ENCODE data around the gene COL15A1.

COL15A1 gene

DNA sequence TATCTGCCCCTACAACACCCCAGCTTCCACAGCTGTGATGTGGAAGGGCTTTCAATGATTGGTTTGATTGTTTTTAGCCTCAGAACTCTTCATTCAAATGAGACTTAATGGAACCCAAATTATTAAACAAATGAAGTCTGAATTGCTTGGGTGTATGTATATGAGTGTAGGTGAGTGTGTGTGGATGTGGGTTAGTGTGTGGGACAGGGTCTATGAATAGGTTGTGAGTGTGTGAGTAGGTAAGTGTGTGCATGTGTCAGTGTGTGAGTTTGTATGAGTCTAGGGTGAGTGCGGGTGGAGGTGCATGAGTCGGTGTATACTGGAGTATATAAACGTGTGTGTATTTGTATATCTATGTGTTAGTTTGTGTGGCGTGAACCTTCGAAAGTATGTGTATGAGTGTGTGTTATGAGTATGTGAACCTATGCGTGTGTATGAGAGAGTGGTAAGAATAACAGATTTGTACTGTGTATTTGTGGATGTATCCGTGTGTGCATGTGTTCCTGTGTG, 26.9 kb downstream of the COL15A1 start:
- ATAC-seq = no peak
- no peak for DNase-seq (ENCODE audit: low spot score in 2 of 2)
- H3K9me3 Mint-ChIP-seq = no peaks in the 10 kb centered on the region
- H3K4me3 Mint-ChIP-seq = no peak overlapping the region
- no peaks in the 10 kb centered on the region for H3K36me3 Mint-ChIP-seq
- no peak overlapping the region for H3K27ac Mint-ChIP-seq
- H3K4me1 Mint-ChIP-seq = peaks cover 6% of the 10 kb centered on the region

DNA sequence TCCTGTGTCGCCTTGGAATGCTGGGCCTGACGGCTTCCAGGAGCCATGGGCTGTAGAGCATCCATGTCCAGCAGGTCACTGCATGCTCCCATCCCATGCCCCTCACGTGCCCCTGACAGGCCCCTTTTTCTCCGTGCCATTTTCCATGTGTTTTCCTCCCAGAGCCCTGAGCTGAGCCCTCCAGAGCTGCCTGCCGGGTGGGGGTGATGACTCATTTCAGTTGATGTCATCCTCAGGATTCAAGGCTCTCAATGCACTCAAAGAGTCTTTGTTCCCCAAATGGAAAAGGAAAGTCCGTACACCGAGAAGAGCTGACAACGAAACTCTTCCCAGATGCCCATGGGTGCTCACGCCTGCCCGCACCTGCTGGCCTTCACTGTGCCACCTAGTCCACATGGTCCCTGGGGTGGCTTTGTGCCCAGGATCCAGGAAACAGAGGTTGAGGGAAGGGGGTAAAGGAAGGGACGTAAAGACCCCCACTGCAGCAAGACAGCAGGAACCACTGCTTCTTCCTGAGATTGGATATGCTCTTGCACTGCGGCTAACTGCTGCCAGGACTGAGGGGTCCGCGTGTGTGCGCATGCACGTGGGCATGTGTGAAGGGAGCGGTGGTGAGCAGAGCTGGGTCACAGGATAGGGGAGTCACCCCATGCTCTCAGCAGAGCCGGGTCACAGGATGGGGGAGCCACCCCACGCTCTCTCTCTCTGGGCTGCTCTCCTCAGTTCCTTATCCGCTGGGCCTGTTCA, 27.6 kb downstream of the COL15A1 start:
- H3K4me1 Mint-ChIP-seq = peaks cover 6% of the 10 kb centered on the region
- no peaks in the 10 kb centered on the region for H3K36me3 Mint-ChIP-seq
- H3K27ac Mint-ChIP-seq = no peak overlapping the region
- no peak overlapping the region for H3K4me3 Mint-ChIP-seq
- no peak for DNase-seq (ENCODE audit: low spot score in 2 of 2)
- H3K9me3 Mint-ChIP-seq = no peaks in the 10 kb centered on the region
- ATAC-seq = no peak

DNA sequence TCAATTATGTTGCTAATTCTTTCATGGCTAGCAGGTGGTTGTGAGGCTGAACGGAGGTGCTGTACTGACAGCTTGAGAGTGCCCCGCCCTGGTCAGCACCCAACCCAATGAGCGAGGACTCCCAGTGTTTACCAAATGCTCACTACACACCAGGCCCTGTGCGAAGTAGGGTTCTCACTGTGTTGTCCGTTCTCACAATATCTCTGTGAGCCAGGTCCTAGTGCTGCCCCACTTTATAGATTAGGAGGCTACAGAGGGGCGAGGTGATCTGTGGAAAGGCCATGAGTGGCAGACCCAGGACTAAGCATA, 28.2 kb downstream of the COL15A1 start:
- DNase-seq (ENCODE audit: low spot score in 2 of 2) (no peak), ATAC-seq (no peak)
- no peak overlapping the region for H3K27ac Mint-ChIP-seq
- no peaks in the 10 kb centered on the region for H3K36me3 Mint-ChIP-seq
- H3K4me3 Mint-ChIP-seq = no peak overlapping the region
- no peaks in the 10 kb centered on the region for H3K9me3 Mint-ChIP-seq
- H3K4me1 Mint-ChIP-seq = peaks cover 6% of the 10 kb centered on the region

DNA sequence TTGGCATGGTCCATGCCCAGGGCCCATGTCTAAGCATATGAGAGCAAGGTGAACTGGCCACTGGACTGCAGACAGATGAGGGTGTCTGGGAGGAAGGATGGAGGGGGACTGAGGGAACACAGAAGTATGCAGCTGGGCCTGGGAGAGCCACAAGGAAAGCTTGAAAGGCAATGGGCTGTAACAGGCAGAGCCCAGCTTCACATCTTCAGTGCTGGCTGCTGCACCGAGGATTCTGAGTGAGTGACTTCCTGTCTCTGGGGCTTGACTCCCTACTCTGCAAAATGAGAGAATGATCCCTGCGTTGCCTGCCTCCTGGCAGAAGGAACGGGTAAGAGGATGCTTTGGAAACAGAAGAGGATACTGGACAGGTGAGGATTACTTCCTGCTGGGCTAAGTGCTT, 29.0 kb downstream of the COL15A1 start:
- no peaks in the 10 kb centered on the region for H3K36me3 Mint-ChIP-seq

DNA sequence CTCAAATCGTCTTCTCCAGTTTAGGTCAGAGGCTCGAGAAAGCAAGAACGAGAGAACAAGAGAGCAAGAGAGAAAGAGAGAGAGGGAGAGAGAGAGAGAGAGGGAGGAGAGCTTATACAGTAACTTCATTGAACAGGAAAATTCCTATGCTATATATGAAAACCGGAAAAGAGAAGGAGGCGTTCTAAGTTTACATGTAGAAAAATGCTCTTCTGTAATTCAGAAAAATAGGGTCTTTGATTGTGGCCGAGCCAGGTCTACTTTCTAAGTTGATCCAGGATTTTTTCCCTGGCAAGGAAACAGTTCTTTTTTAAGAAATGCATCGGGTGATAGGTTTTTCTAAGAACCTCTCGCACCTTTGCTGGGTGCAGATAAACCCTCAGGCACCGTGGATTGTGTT, 29.5 kb downstream of the COL15A1 start:
- Mint-ChIP-seq H3K4me3 (no peak overlapping the region), H3K9me3 (no peaks in the 10 kb centered on the region), H3K36me3 (no peaks in the 10 kb centered on the region), H3K4me1 (peaks cover 6% of the 10 kb centered on the region), H3K27ac (no peak overlapping the region)
- DNase-seq (ENCODE audit: low spot score in 2 of 2) (no peak), ATAC-seq (no peak)

More for the DNA sequence above, 29.0 kb downstream of the COL15A1 start:
- H3K27ac Mint-ChIP-seq = no peak overlapping the region
- peaks cover 6% of the 10 kb centered on the region for H3K4me1 Mint-ChIP-seq
- H3K4me3 Mint-ChIP-seq = no peak overlapping the region
- H3K9me3 Mint-ChIP-seq = no peaks in the 10 kb centered on the region
- ATAC-seq = no peak
- no peak for DNase-seq (ENCODE audit: low spot score in 2 of 2)

DNA sequence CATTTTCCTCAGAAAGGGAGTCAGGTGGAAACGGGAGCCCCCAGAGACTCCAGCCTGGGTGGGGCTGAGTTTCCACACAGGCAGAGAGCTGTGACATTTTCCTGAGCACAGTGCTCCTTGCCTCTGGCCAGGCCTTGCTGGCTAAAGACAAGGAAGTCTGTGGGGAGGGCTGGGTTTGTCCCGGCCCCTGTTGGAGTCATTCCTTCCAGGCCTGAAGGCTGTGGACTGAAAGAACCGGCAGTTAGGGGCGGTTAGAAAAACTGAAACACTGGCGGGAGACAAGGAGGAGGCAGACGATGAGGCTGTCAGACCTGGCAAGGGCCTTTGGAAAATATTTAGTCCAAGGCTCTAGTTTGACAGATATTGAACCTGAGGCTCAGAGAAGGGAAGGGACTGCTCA, 29.9 kb downstream of the COL15A1 start:
- no peak for ATAC-seq
- Mint-ChIP-seq H3K27ac (no peak overlapping the region), H3K36me3 (no peaks in the 10 kb centered on the region), H3K9me3 (no peaks in the 10 kb centered on the region), H3K4me1 (peaks cover 6% of the 10 kb centered on the region), H3K4me3 (no peak overlapping the region)
- no peak for DNase-seq (ENCODE audit: low spot score in 2 of 2)

DNA sequence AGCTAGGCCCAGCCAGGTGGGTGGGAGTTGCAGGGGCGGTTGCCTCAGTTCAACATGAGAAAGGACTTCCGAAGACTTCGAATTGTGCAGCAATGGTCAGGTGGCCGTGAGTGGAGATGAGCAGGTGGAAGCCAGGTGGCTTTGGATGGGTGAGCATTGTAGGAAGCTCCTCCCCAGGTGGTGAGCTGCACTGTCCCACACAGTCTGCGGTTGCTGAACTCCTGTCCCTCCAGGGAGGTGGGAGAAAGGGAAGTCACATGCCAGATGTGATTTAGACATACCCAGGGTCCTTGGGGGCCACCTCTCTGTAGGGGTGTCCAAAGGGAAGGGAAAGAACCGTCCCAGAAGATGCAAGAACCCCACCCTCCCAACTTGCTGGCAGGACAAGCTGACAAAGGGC, 30.4 kb downstream of the COL15A1 start:
- no peak overlapping the region for H3K27ac Mint-ChIP-seq
- peaks cover 6% of the 10 kb centered on the region for H3K4me1 Mint-ChIP-seq
- ATAC-seq = no peak
- H3K4me3 Mint-ChIP-seq = no peak overlapping the region
- no peak for DNase-seq (ENCODE audit: low spot score in 2 of 2)
- no peaks in the 10 kb centered on the region for H3K9me3 Mint-ChIP-seq
- H3K36me3 Mint-ChIP-seq = no peaks in the 10 kb centered on the region

DNA sequence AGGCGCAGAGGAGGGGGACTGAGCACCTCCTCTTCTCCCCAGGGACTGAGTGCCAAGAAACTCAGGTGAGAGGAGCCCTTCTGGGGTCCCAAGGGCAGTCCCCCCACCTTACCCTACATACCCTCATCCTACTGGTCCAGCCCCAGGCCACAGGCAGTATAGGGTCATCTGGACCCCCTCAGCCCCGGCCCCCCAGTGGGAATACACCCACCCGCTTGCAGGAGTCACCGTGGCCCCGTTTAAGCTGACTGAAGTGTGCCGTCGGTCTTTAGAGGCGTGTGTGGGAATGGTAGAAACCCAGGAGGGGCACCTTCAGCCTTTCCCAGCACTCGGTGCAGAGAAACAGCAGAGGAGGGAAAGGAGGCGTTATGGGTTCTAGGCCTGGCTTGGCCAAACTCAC, 30.8 kb downstream of the COL15A1 start:
- ATAC-seq = peak; percentile 3
- H3K4me3 Mint-ChIP-seq = peak overlapping the region; percentile 43
- no peaks in the 10 kb centered on the region for H3K9me3 Mint-ChIP-seq
- DNase-seq (ENCODE audit: low spot score in 2 of 2) = no peak
- H3K36me3 Mint-ChIP-seq = no peaks in the 10 kb centered on the region
- peaks cover 6% of the 10 kb centered on the region for H3K4me1 Mint-ChIP-seq
- H3K27ac Mint-ChIP-seq = no peak overlapping the region

DNA sequence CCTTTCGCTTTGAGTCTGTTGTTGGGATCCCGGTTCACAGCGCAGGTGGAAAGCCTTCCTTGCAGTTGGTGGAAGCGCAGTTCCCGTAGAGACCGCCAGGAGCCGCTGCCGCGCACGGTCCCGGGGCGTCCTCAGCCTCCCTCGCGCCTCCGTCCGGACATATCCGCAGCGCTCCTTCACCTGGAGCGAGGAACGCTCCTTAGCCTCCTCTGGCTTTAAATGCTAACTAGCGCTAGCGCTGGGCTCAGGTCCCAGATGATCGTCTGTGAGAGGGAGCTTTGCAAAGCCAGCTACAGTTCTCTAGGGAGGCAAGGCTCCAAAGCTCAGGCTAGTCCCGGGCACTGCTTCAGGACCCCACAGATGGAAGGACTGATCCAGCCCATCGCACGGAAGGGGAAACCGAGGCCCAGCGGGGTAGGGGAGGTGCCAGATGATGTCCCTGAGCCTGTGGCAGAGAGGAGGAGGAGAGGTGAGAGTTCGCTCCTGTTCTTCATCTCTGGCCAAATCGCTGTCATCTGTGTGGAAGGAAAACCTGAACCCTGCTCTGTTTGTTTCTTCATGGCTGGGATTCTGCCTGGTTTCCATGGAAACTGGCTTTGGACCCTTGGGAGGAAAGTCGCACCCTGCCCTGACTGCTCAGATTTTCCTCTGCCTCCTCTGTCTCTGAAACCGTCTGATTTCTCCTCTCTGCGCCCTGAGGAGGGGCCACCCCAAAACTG, 31.4 kb downstream of the COL15A1 start:
- H3K4me3 Mint-ChIP-seq = peak overlapping the region; percentile 43
- ATAC-seq = peak; percentile 89
- no peak overlapping the region for H3K27ac Mint-ChIP-seq
- peaks cover 6% of the 10 kb centered on the region for H3K4me1 Mint-ChIP-seq
- H3K9me3 Mint-ChIP-seq = no peaks in the 10 kb centered on the region
- DNase-seq (ENCODE audit: low spot score in 2 of 2) = peak; percentile 85 to 91
- H3K36me3 Mint-ChIP-seq = no peaks in the 10 kb centered on the region

DNA sequence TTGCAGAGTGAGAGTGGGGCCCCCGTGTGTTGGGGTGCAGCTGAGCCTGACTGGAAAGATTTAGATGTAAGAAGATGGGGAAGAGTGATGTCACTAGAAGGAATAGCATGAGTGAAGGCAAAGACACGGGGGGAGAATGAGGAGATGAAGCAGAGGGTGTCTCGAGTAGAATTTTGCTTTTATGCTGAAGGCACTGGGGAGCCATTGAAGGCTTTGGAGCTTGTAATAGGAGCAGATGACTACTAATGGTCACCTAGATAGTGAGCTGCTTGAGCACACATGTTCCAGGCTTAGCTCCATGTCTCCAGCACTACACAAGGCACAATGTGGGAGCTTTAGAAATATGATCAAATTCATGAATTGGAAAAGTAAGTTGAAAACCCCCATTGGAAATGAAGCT, 32.1 kb downstream of the COL15A1 start:
- Mint-ChIP-seq H3K4me3 (no peak overlapping the region), H3K27ac (no peak overlapping the region), H3K4me1 (peaks cover 6% of the 10 kb centered on the region), H3K36me3 (no peaks in the 10 kb centered on the region), H3K9me3 (no peaks in the 10 kb centered on the region)
- DNase-seq (ENCODE audit: low spot score in 2 of 2) (no peak), ATAC-seq (no peak)

DNA sequence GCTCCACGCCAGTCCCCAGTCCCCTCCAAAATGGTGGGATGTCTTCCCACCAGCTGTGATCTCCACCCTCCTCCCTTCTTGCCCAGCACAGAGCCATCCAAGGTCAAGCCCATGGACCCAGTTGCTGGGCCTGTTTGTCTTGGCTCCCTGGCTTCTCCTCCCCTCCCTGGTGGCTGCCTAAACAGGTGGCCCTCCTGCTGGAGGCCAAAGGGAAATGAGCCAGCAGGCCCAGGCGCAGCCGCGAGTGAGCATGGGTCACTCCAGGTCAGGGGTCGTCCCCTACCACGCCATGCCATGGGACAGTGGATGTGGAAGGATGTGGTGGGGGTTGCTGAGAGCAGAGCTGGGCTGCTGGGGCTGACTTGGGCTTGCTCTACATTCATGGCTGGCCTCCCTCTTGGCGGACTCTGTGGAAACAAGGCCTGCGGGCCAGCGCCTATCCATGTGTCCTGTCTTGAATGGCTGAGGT, 33.6 kb downstream of the COL15A1 start:
- H3K4me1 Mint-ChIP-seq = peaks cover 6% of the 10 kb centered on the region
- no peak overlapping the region for H3K4me3 Mint-ChIP-seq
- H3K9me3 Mint-ChIP-seq = no peaks in the 10 kb centered on the region
- H3K36me3 Mint-ChIP-seq = no peaks in the 10 kb centered on the region
- DNase-seq (ENCODE audit: low spot score in 2 of 2) (no peak), ATAC-seq (no peak)
- no peak overlapping the region for H3K27ac Mint-ChIP-seq

DNA sequence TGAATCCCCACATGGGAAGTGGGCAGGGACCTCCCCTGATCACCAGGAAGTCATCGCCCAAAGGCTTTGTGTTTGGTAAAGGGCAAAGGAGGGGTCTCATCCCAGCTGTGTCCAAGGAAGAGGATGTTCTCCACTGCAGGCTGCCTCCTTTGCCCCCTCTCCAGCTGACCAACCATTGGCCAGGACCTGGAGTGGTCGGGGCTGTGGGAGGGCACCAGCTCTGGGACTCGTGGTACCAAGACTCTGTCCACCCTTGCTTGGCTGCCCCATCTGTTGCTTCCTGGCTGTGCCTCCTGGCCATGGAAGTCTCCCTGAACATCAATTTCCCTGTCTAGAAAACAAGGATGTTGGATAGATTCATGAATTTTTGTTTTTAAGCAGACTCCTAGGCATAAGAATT, 34.1 kb downstream of the COL15A1 start:
- Mint-ChIP-seq H3K27ac (no peak overlapping the region), H3K4me3 (no peak overlapping the region), H3K9me3 (no peaks in the 10 kb centered on the region), H3K4me1 (peaks cover 6% of the 10 kb centered on the region), H3K36me3 (no peaks in the 10 kb centered on the region)
- ATAC-seq (no peak), DNase-seq (ENCODE audit: low spot score in 2 of 2) (no peak)

DNA sequence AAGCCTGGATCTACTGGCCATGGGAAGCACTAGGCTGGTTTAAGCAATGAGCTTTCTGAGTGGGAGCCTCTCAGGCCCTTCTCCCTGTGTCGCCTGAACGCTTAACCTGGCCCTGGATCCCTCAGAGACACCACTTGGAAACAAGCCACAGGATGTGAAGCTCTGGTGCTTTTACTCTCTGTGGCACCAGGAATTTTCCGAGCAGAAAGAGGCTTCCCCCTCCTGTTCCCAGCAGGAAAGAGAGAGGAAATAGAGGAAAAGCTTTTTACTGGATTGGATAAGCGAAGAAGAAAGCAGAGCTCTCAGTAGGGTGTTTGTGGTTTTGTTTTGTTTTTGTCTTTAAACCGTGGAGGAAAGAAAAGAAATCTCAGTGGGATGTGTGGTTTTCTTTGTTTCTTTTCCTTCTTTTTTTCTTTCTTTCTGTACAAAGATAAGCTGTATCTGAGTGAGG, 34.5 kb downstream of the COL15A1 start:
- Mint-ChIP-seq H3K36me3 (no peaks in the 10 kb centered on the region), H3K4me1 (peaks cover 6% of the 10 kb centered on the region), H3K27ac (no peak overlapping the region), H3K9me3 (no peaks in the 10 kb centered on the region), H3K4me3 (no peak overlapping the region)
- no peak for DNase-seq (ENCODE audit: low spot score in 2 of 2)
- ATAC-seq = no peak

DNA sequence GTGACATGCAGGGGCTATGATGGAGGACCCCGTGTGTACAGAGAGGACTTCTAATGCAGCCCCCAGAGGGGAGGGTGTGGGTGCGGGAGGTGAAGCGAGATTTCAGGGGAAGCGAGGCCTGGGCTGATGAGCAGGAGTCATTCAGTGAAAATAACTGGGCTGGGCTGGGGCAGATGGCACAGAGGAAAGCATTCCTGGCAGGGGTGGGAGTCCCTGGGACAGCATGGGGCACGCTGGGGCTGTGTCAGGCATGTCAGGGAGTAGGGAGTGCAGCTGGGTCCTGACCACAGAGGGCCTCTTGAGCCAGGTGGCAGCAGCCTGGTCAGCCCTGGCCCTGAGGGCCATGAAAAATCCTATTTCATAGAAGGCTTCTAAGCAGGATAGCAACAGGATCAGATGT, 36.6 kb downstream of the COL15A1 start:
- H3K36me3 Mint-ChIP-seq = no peaks in the 10 kb centered on the region
- H3K9me3 Mint-ChIP-seq = no peaks in the 10 kb centered on the region
- peaks cover 3% of the 10 kb centered on the region for H3K4me1 Mint-ChIP-seq
- ATAC-seq (no peak), DNase-seq (ENCODE audit: low spot score in 2 of 2) (no peak)
- no peak overlapping the region for H3K4me3 Mint-ChIP-seq
- no peak overlapping the region for H3K27ac Mint-ChIP-seq

DNA sequence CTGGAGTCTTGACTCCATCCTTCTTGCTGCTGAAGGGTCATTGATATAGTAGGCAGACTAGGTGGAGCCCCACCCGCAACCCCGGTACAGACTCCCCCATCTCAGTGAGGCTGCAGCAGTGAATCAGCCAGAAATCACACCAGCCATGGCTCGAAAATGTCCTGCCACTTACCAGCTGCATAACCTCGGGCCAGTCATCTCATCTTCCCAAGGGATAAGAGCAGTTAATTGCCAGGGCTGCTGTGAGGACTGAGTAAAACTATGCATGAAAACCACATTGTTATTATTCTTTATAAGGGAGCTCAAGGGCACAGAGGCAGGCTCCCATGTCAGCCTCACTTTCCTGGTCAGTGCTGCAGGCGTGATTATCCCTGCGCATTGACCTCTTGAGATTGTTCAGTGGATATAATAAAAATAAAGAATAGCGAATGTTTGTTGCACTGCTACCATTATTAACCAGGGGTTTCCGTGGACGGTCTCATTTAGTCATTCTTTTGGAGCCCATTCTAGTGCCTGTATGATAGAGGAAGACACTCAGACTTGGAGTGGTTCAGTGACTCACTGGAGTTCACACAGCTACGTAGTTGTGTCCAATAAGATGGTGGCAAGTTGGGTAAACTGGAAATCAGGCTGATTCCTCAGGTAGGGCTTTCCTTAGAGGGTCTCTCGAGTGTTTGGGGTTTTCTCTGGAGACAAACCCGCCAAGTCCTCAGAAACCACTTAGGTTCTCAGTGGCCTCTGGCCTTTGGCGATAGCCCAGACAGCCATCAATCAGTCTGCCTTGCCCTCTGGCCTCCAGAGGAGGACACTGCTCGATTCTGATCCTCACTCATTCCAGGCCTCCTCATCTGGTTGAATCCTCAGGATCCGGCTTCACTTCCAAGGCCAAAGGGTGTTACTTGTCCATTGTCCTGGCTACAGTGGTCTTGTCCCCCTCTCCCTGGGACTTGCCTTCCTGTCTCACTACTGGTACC, 39.9 kb downstream of the COL15A1 start:
- Mint-ChIP-seq H3K4me1 (no peaks in the 10 kb centered on the region), H3K27ac (no peak overlapping the region), H3K36me3 (no peaks in the 10 kb centered on the region), H3K9me3 (no peaks in the 10 kb centered on the region), H3K4me3 (no peak overlapping the region)
- DNase-seq (ENCODE audit: low spot score in 2 of 2) = no peak
- ATAC-seq = no peak

Measured in stimulated activated effector memory CD8-positive, alpha-beta T cell treated with anti-CD3 and anti-CD28 coated beads, Interleukin-12 subunit alpha, Interleukin-12 subunit beta, amount 100 ng/mL, for 72 hours (primary cell).